ENCODE measurements around the gene KCNJ5. TPM values are rescaled to one million over a fixed set of nuclear protein-coding genes. Genes with fewer than 3 reads are reported as not detected.

KCNJ5 gene
- total RNA-seq, 1 experiment from 2014 or later, result 0.22 TPM

DNA sequence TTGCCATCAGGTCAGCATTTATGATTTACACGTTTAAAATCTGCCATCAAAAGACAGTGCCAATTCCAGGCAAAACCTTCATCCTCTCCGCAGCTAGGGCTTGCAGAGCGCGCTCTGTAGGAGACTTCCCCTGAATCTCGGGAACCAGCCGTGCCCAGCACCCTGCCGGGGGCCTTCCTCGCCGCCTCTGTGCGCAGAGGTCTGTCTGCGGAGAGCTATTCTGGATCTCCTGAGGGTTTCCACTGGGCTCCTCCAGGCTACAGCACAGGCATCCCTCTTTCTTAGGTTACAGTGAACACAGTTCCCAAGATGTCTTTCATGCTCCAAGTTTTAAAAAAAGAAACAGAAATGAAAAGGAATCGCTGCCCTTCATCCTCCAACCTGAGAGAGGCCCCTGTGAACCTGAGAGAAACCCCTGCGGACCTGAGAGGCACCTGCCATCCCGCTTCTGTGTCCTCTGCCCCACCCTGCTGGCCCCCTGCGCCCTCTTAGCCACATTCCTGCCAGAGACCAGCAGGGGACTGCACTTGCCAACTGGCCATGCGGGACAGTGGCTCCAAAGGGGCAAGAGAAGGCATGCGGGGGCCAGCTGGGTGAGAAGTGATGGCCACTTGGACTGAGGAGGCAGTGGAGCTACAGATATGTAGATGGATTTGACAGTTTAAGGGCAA lies 35.4 kb downstream of the KCNJ5 start (continued):
- TF ChIP-seq, protein P1, sequence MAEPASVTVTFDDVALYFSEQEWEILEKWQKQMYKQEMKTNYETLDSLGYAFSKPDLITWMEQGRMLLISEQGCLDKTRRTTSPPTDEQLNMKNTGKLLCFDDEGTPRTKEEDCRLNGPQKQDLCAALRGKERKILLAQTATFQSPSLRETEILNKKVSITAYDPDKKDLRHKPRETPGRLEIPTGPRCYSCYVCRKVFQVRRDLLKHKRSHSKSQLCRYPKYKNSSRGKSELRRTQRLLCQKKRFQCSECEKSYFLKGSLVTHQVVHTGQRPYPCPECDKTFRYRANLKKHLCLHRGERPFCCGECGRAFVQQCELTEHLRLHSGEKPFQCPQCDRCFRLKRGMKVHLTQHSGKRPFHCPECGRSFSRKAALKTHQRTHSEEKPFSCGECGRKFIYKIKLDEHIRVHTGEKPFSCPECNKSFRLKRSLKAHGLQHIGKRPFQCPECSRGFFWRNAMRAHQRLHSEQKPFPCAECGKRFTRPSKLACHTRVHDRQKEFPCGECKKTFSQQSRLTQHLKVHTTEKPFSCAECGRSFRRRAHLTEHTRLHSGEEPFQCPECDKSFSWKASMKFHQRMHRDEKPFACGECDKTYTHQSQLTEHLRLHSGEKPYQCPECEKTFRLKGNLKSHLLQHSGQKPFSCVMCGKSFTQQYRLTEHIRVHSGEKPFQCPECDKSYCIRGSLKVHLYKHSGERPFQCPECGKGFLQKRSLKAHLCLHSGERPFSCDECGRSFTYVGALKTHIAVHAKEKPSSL (CRISPR knock-in tag; conservative IDR thresholded peaks at IDR 0.05), result no peak
- TF ChIP-seq SMAD4 (CRISPR knock-in tag; IDR thresholded peaks at IDR 0.05), result no peak
- TF ChIP-seq, protein P2, sequence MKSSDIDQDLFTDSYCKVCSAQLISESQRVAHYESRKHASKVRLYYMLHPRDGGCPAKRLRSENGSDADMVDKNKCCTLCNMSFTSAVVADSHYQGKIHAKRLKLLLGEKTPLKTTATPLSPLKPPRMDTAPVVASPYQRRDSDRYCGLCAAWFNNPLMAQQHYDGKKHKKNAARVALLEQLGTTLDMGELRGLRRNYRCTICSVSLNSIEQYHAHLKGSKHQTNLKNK (CRISPR knock-in tag; IDR thresholded peaks at IDR 0.05), result no peak
- TF ChIP-seq, protein P3, sequence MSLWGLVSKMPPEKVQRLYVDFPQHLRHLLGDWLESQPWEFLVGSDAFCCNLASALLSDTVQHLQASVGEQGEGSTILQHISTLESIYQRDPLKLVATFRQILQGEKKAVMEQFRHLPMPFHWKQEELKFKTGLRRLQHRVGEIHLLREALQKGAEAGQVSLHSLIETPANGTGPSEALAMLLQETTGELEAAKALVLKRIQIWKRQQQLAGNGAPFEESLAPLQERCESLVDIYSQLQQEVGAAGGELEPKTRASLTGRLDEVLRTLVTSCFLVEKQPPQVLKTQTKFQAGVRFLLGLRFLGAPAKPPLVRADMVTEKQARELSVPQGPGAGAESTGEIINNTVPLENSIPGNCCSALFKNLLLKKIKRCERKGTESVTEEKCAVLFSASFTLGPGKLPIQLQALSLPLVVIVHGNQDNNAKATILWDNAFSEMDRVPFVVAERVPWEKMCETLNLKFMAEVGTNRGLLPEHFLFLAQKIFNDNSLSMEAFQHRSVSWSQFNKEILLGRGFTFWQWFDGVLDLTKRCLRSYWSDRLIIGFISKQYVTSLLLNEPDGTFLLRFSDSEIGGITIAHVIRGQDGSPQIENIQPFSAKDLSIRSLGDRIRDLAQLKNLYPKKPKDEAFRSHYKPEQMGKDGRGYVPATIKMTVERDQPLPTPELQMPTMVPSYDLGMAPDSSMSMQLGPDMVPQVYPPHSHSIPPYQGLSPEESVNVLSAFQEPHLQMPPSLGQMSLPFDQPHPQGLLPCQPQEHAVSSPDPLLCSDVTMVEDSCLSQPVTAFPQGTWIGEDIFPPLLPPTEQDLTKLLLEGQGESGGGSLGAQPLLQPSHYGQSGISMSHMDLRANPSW (CRISPR knock-in tag; conservative IDR thresholded peaks at IDR 0.05; ENCODE audit: low read depth), result no peak
- TF ChIP-seq PRRX2 (CRISPR knock-in tag; IDR thresholded peaks at IDR 0.05), result no peak
- TF ChIP-seq ZNF232 (CRISPR knock-in tag; IDR thresholded peaks at IDR 0.05), result no peak
- TF ChIP-seq, protein P4, sequence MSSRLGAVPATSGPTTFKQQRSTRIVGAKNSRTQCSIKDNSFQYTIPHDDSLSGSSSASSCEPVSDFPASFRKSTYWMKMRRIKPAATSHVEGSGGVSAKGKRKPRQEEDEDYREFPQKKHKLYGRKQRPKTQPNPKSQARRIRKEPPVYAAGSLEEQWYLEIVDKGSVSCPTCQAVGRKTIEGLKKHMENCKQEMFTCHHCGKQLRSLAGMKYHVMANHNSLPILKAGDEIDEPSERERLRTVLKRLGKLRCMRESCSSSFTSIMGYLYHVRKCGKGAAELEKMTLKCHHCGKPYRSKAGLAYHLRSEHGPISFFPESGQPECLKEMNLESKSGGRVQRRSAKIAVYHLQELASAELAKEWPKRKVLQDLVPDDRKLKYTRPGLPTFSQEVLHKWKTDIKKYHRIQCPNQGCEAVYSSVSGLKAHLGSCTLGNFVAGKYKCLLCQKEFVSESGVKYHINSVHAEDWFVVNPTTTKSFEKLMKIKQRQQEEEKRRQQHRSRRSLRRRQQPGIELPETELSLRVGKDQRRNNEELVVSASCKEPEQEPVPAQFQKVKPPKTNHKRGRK (CRISPR knock-in tag; IDR thresholded peaks at IDR 0.05; ENCODE audit: borderline replicate concordance), result no peak
- TF ChIP-seq, protein P5, sequence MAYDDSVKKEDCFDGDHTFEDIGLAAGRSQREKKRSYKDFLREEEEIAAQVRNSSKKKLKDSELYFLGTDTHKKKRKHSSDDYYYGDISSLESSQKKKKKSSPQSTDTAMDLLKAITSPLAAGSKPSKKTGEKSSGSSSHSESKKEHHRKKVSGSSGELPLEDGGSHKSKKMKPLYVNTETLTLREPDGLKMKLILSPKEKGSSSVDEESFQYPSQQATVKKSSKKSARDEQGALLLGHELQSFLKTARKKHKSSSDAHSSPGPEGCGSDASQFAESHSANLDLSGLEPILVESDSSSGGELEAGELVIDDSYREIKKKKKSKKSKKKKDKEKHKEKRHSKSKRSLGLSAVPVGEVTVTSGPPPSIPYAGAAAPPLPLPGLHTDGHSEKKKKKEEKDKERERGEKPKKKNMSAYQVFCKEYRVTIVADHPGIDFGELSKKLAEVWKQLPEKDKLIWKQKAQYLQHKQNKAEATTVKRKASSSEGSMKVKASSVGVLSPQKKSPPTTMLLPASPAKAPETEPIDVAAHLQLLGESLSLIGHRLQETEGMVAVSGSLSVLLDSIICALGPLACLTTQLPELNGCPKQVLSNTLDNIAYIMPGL (CRISPR knock-in tag; IDR thresholded peaks at IDR 0.05), result no peak
- TF ChIP-seq ZNF671 (CRISPR knock-in tag; IDR thresholded peaks at IDR 0.05), result no peak
- TF ChIP-seq CREB1 (CRISPR knock-in tag; IDR thresholded peaks at IDR 0.05), result no peak
- no peak for TF ChIP-seq ZNF121 (CRISPR knock-in tag; IDR thresholded peaks at IDR 0.05)
- TF ChIP-seq NFYB (CRISPR knock-in tag; conservative IDR thresholded peaks at IDR 0.05; ENCODE audit: low read depth), result no peak

DNA sequence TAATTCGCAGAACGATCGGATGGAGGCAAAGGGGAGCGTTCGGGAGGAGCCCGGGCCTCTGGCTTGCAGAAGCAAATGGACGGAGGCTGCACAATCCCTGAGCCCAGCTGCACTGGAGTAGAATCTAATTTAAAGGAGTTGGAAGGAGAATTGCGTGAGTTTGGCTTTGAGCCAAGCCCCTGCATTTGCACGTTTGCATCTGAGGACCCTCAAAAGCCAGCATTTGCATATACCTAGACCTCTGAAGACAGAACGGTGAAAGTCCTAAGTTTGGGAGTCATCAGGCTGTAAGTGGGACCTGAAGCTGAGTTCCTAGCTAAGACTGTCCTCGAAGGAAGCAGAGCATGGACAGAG lies 35.9 kb downstream of the KCNJ5 start:
- ChIA-PET POLR2A (no interaction called here), CTCF (interaction anchor here (0.6 to 3.0 kb wide), 5 partner anchors 9 to 42 kb away, joined by 3 to 10 read pairs (median 3); no protein-coding TSS in a partner anchor)
- Mint-ChIP-seq H3K4me3 (no peak overlapping the region), H3K27ac (no peak overlapping the region), H3K27me3 (ENCODE audit: low read depth) (peaks cover 91% of the 10 kb centered on the region), H3K9me3 (no peaks in the 10 kb centered on the region), H3K36me3 (no peaks in the 10 kb centered on the region), H3K4me1 (peaks cover 57% of the 10 kb centered on the region)
- DNase-seq (ENCODE audit: low spot score), result no peak
- ATAC-seq, result no peak
- TF ChIP-seq, protein P5 (CRISPR knock-in tag; IDR thresholded peaks at IDR 0.05), result no peak
- TF ChIP-seq, protein P6, sequence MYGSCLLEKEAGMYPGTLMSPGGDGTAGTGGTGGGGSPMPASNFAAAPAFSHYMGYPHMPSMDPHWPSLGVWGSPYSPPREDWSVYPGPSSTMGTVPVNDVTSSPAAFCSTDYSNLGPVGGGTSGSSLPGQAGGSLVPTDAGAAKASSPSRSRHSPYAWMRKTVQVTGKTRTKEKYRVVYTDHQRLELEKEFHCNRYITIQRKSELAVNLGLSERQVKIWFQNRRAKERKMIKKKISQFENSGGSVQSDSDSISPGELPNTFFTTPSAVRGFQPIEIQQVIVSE (CRISPR knock-in tag; IDR thresholded peaks at IDR 0.05; ENCODE audit: borderline replicate concordance), result no peak
- TF ChIP-seq HMGA2 (CRISPR knock-in tag; IDR thresholded peaks at IDR 0.05) (no peak), KAT7 (CRISPR knock-in tag; IDR thresholded peaks at IDR 0.05; ENCODE audit: borderline replicate concordance) (no peak), ZNF317 (CRISPR knock-in tag; IDR thresholded peaks at IDR 0.05; ENCODE audit: borderline replicate concordance, low read depth) (no peak), FOXK1 (CRISPR knock-in tag; IDR thresholded peaks at IDR 0.05) (no peak), EMX1 (CRISPR knock-in tag; IDR thresholded peaks at IDR 0.05) (no peak), ZNF416 (CRISPR knock-in tag; IDR thresholded peaks at IDR 0.05) (no peak), FOXJ3 (CRISPR knock-in tag; IDR thresholded peaks at IDR 0.05; ENCODE audit: borderline replicate concordance) (no peak), SMAD4 (CRISPR knock-in tag; IDR thresholded peaks at IDR 0.05) (no peak), GABPB1 (CRISPR knock-in tag; IDR thresholded peaks at IDR 0.05) (no peak), TEAD1 (CRISPR knock-in tag; IDR thresholded peaks at IDR 0.05) (no peak), TP53 (CRISPR knock-in tag; IDR thresholded peaks at IDR 0.05) (no peak)
- TF ChIP-seq, protein P7, sequence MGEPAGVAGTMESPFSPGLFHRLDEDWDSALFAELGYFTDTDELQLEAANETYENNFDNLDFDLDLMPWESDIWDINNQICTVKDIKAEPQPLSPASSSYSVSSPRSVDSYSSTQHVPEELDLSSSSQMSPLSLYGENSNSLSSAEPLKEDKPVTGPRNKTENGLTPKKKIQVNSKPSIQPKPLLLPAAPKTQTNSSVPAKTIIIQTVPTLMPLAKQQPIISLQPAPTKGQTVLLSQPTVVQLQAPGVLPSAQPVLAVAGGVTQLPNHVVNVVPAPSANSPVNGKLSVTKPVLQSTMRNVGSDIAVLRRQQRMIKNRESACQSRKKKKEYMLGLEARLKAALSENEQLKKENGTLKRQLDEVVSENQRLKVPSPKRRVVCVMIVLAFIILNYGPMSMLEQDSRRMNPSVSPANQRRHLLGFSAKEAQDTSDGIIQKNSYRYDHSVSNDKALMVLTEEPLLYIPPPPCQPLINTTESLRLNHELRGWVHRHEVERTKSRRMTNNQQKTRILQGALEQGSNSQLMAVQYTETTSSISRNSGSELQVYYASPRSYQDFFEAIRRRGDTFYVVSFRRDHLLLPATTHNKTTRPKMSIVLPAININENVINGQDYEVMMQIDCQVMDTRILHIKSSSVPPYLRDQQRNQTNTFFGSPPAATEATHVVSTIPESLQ (CRISPR knock-in tag; IDR thresholded peaks at IDR 0.05), result no peak

Data from WTC11 (cell line).